Trophoblast cell (in vitro differentiated cells and primary cell): Measurements from ENCODE around the gene AQP10.

Experiments used
- DNase-seq, 2 donors: peaks; one replicate each; pipeline ENCODE4 v3.0.0-alpha.2; 2016
- H2AFZ ChIP-seq: 2 replicates; pipeline ENCODE4 v1.6.1; 2013; ENCODE audit warnings: low read length, moderate library complexity, mild to moderate bottlenecking; ENCODE audit not compliant: insufficient read depth, poor library complexity
- H2AK5ac ChIP-seq: 2 replicates; pipeline ENCODE4 v1.6.1; 2013; ENCODE audit warnings: mild to moderate bottlenecking, low read length
- H2BK120ac ChIP-seq: 2 replicates; pipeline ENCODE4 v1.6.1; 2013; ENCODE audit warnings: low read length, mild to moderate bottlenecking, moderate library complexity; ENCODE audit not compliant: insufficient read depth, poor library complexity
- H2BK12ac ChIP-seq: 2 replicates; pipeline ENCODE4 v1.6.1; 2013; ENCODE audit warnings: mild to moderate bottlenecking, low read length, moderate library complexity
- H2BK5ac ChIP-seq: 2 replicates; pipeline ENCODE4 v1.6.1; 2013; ENCODE audit warnings: low read length, low read depth, moderate library complexity, mild to moderate bottlenecking; ENCODE audit not compliant: poor library complexity
- H3K14ac ChIP-seq: 2 replicates; pipeline ENCODE4 v1.6.1; 2013; ENCODE audit warnings: mild to moderate bottlenecking, low read length
- H3K18ac ChIP-seq: 2 replicates; pipeline ENCODE4 v1.6.1; 2013; ENCODE audit warnings: mild to moderate bottlenecking, low read length
- H3K23ac ChIP-seq: 2 replicates; pipeline ENCODE4 v1.6.1; 2013; ENCODE audit warnings: low read length
- H3K27ac ChIP-seq: 2 replicates; pipeline ENCODE4 v1.5.1; 2013; ENCODE audit warnings: low read depth, mild to moderate bottlenecking, inconsistent platforms, low read length, moderate library complexity
- H3K27me3 ChIP-seq: 2 replicates; pipeline ENCODE4 v1.6.1; 2013; ENCODE audit warnings: inconsistent platforms, mild to moderate bottlenecking, low read length, moderate library complexity; ENCODE audit not compliant: insufficient read depth
- H3K36me3 ChIP-seq, 2 experiments: 1 replicate in 1 of 2; 2 replicates in 1 of 2; pipeline ENCODE4 v1.6.1; 2013; ENCODE audit warnings: low read length in 2 of 2, mild to moderate bottlenecking in 2 of 2, moderate library complexity in 1 of 2; ENCODE audit not compliant: insufficient read depth in 2 of 2, control insufficient read depth in 1 of 2
- H3K4ac ChIP-seq: 2 replicates; pipeline ENCODE4 v1.6.1; 2013; ENCODE audit warnings: low read depth, mild to moderate bottlenecking, low read length, moderate library complexity
- H3K4me1 ChIP-seq, 2 experiments: 1 replicate in 1 of 2; 2 replicates in 1 of 2; pipeline ENCODE4 v1.6.1; 2013; ENCODE audit warnings: low read length in 2 of 2, mild to moderate bottlenecking in 2 of 2, moderate library complexity in 1 of 2; ENCODE audit not compliant: insufficient read depth in 2 of 2, control insufficient read depth in 1 of 2
- H3K4me2 ChIP-seq: 2 replicates; pipeline ENCODE4 v1.6.1; 2013; ENCODE audit warnings: inconsistent platforms, mild to moderate bottlenecking, low read length, moderate library complexity
- H3K4me3 ChIP-seq: 2 replicates; pipeline ENCODE4 v1.5.1; 2013; ENCODE audit warnings: mild to moderate bottlenecking, low read depth, low read length, inconsistent platforms
- H3K79me1 ChIP-seq: one replicate; pipeline ENCODE4 v1.6.1; 2013; ENCODE audit warnings: low read length
- H3K79me2 ChIP-seq: 2 replicates; pipeline ENCODE4 v1.6.1; 2013; ENCODE audit warnings: low read length, mild to moderate bottlenecking; ENCODE audit not compliant: control insufficient read depth, insufficient read depth, poor library complexity
- H3K9ac ChIP-seq: 2 replicates; pipeline ENCODE4 v1.6.1; 2013; ENCODE audit warnings: mild to moderate bottlenecking, low read length
- H3K9me3 ChIP-seq: 2 replicates; pipeline ENCODE4 v1.6.1; 2013; ENCODE audit warnings: low read depth, mild to moderate bottlenecking, control low read depth, inconsistent platforms, low read length; ENCODE audit not compliant: insufficient read depth
- H4K12ac ChIP-seq: 2 replicates; pipeline ENCODE4 v1.6.1; 2013; ENCODE audit warnings: low read depth, mild to moderate bottlenecking, low read length, moderate library complexity
- H4K8ac ChIP-seq: 2 replicates; pipeline ENCODE4 v1.6.1; 2013; ENCODE audit warnings: low read depth, mild to moderate bottlenecking, low read length, moderate library complexity
- H4K91ac ChIP-seq: one replicate; pipeline ENCODE4 v1.6.1; 2013; ENCODE audit warnings: low read depth, mild to moderate bottlenecking, low read length, moderate library complexity
- whole genome bisulfite sequencing: extraction: QIAGEN DNeasy Blood & Tissue Kit; methylation state at CpG from one replicate; pipeline ENCODE4 v1.1.7; 2013; ENCODE audit warnings: missing lambda C conversion rate; ENCODE audit not compliant: insufficient read length, insufficient coverage; ENCODE audit errors: extremely low coverage; 5-methylcytosine and 5-hydroxymethylcytosine counted together

AQP10 gene

GRCh38 chr1:154330669-154331068, 9.8 kb downstream of the AQP10 start:
- Histone ChIP-seq H4K91ac (no peak overlapping the region), H3K27me3 (no peaks in the 10 kb centered on the region), H2BK5ac (no peak overlapping the region), H3K9me3 (no peaks in the 10 kb centered on the region), H2BK12ac (no peak overlapping the region), H3K4ac (no peak overlapping the region), H2BK120ac (no peak overlapping the region), H4K8ac (no peak overlapping the region), H3K18ac (no peak overlapping the region), H3K4me3 (no peak overlapping the region), H2AFZ (no peak overlapping the region), H3K23ac (no peak overlapping the region), H3K4me2 (no peak overlapping the region), H3K79me1 (peaks cover 1% of the 10 kb centered on the region), H3K14ac (no peak overlapping the region), H3K27ac (no peak overlapping the region), H3K4me1 (peaks cover 5 to 15% of the 10 kb centered on the region in 2 experiments), H3K36me3 (peaks cover 11 to 19% of the 10 kb centered on the region in 2 experiments), H3K79me2 (no peaks in the 10 kb centered on the region), H2AK5ac (no peak overlapping the region), H3K9ac (no peak overlapping the region), H4K12ac (no peak overlapping the region)
- no peak for DNase-seq

GRCh38 chr1:154334079-154335024, 13.5 kb downstream of the AQP10 start:
- Histone ChIP-seq H3K4me1 (no peaks in the 10 kb centered on the region), H3K23ac (no peak overlapping the region), H3K4me2 (no peak overlapping the region), H4K91ac (no peak overlapping the region), H3K27ac (no peak overlapping the region), H2AFZ (no peak overlapping the region), H4K8ac (no peak overlapping the region), H3K9ac (no peak overlapping the region), H2BK120ac (no peak overlapping the region), H3K79me1 (no peaks in the 10 kb centered on the region), H3K36me3 (peaks cover 13 to 24% of the 10 kb centered on the region in 2 experiments), H3K79me2 (no peaks in the 10 kb centered on the region), H3K9me3 (no peaks in the 10 kb centered on the region), H2BK12ac (no peak overlapping the region), H3K4ac (no peak overlapping the region), H3K18ac (no peak overlapping the region), H3K27me3 (no peaks in the 10 kb centered on the region), H2BK5ac (no peak overlapping the region), H4K12ac (no peak overlapping the region), H3K4me3 (no peak overlapping the region), H2AK5ac (no peak overlapping the region), H3K14ac (no peak overlapping the region)
- peak; percentile 76 to 80 for DNase-seq
- no CpG with 5 or more reads among the region's 13 CpGs for WGBS

- H2AK5ac ChIP-seq, result no peak overlapping the region
- no peaks in the 10 kb centered on the region for H3K9me3 ChIP-seq
- no peaks in the 10 kb centered on the region for H3K79me1 ChIP-seq
- no peak overlapping the region for H3K14ac ChIP-seq
- H4K8ac ChIP-seq, result no peak overlapping the region
- no peak overlapping the region for H2BK120ac ChIP-seq
- no peaks in the 10 kb centered on the region for H3K79me2 ChIP-seq
- H3K9ac ChIP-seq, result no peak overlapping the region
- H2BK5ac ChIP-seq, result no peak overlapping the region
- peak overlapping the region; percentile 59 for H4K12ac ChIP-seq
- peaks cover 18 to 24% of the 10 kb centered on the region in 2 experiments for H3K36me3 ChIP-seq
- H3K4ac ChIP-seq, result no peak overlapping the region
- no CpG with 5 or more reads among the region's 11 CpGs for WGBS
- H2AFZ ChIP-seq, result no peak overlapping the region
- H3K27me3 ChIP-seq, result no peaks in the 10 kb centered on the region
- no peak overlapping the region for H2BK12ac ChIP-seq
- H3K27ac ChIP-seq, result no peak overlapping the region
- H3K23ac ChIP-seq, result no peak overlapping the region
- no peak overlapping the region for H4K91ac ChIP-seq
- no peak overlapping the region for H3K4me2 ChIP-seq
- H3K4me1 ChIP-seq, result no peaks in the 10 kb centered on the region
- DNase-seq, result peak; percentile 67 to 90
- H3K18ac ChIP-seq, result no peak overlapping the region
- H3K4me3 ChIP-seq, result no peak overlapping the region
Observed at GRCh38 chr1:154335025-154335714, 14.3 kb downstream of the AQP10 start.

- no peak overlapping the region for H3K14ac ChIP-seq
- no peaks in the 10 kb centered on the region for H3K4me1 ChIP-seq
- WGBS, result no CpG with 5 or more reads among the region's 8 CpGs
- no peak for DNase-seq
- H3K9me3 ChIP-seq, result no peaks in the 10 kb centered on the region
- no peaks in the 10 kb centered on the region for H3K79me1 ChIP-seq
- H4K12ac ChIP-seq, result no peak overlapping the region
- H3K4ac ChIP-seq, result no peak overlapping the region
- no peak overlapping the region for H2BK12ac ChIP-seq
- no peak overlapping the region for H3K4me3 ChIP-seq
- H3K27me3 ChIP-seq, result no peaks in the 10 kb centered on the region
- no peak overlapping the region for H2AK5ac ChIP-seq
- no peak overlapping the region for H3K4me2 ChIP-seq
- H3K36me3 ChIP-seq, result peaks cover 26 to 29% of the 10 kb centered on the region in 2 experiments
- H2BK120ac ChIP-seq, result no peak overlapping the region
- H3K23ac ChIP-seq, result no peak overlapping the region
- H2BK5ac ChIP-seq, result no peak overlapping the region
- H2AFZ ChIP-seq, result no peak overlapping the region
- H4K8ac ChIP-seq, result no peak overlapping the region
- no peak overlapping the region for H3K18ac ChIP-seq
- no peak overlapping the region for H3K9ac ChIP-seq
- H3K79me2 ChIP-seq, result no peaks in the 10 kb centered on the region
- no peak overlapping the region for H4K91ac ChIP-seq
- no peak overlapping the region for H3K27ac ChIP-seq
Observed at GRCh38 chr1:154337253-154337894, 16.5 kb downstream of the AQP10 start.
